AG09319 (cell line): ENCODE results near the gene CD58.

Experiments
- DNase-seq: peaks from one replicate; pipeline ENCODE4 v3.0.0-alpha.2; 2010; ENCODE audit warnings: low read depth; ENCODE audit errors: extremely low read depth
- TF ChIP-seq, protein P1 (sequence below): IDR thresholded peaks from 2 replicates; pipeline ENCODE4 v1.5.1; 2011; ENCODE audit warnings: low read depth, mild to moderate bottlenecking, inconsistent platforms, low read length, moderate library complexity

CD58 gene

DNA sequence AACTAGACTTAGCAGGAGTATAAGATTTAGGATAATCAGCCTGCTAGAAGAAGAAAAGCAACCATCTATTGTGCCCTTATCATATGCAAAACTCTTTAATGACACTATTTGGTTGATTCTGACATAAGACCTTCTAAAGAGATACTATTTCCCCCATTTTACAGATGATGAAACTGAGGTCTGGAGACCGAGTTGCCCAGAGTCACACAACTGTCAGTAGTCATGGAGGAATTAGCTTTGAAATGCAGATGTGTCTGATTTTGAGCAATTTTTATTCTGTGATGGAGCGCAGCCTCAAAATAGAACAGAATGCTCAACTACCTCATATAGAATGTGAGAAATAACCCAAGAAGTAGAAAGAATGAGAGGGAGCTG lies 69.0 kb downstream of the CD58 start:
- TF ChIP-seq, protein P1, sequence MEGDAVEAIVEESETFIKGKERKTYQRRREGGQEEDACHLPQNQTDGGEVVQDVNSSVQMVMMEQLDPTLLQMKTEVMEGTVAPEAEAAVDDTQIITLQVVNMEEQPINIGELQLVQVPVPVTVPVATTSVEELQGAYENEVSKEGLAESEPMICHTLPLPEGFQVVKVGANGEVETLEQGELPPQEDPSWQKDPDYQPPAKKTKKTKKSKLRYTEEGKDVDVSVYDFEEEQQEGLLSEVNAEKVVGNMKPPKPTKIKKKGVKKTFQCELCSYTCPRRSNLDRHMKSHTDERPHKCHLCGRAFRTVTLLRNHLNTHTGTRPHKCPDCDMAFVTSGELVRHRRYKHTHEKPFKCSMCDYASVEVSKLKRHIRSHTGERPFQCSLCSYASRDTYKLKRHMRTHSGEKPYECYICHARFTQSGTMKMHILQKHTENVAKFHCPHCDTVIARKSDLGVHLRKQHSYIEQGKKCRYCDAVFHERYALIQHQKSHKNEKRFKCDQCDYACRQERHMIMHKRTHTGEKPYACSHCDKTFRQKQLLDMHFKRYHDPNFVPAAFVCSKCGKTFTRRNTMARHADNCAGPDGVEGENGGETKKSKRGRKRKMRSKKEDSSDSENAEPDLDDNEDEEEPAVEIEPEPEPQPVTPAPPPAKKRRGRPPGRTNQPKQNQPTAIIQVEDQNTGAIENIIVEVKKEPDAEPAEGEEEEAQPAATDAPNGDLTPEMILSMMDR: no peak

DNA sequence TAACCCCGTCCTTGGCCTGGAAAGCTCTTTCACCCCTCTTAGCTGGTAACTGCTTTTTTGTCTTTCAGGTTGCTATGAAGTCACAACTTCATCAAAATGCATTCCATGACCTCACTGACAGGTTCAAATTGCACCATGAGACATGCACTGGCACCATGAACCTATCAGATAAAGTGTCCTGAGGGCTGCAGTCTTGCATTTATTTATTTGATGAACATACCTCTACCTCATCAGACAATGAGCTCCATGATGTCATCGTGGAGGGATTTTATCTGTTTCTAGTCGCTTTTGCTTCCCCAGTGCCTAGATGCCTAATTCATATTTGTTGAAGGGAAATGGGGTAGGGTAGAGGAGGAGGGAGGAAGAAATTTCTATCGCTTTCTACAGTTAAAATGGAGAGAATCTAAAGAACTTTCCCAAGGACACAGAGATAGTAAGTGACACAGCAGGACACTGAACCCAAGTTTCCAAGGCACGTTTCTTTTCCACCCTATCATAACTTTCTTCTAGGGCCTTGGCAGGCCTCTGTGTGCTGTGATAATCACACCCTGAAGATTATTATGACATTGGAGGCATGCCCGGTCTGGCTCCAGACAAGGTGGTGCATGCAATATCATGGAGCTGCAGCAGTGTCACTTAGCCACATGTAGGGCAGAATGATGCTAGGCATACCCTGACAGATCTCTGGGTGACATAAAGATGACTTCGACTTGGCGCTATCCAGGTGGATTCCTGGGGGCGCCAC lies 69.5 kb downstream of the CD58 start:
- DNase-seq: no peak
- TF ChIP-seq, protein P1: no peak

More for the DNA sequence above, 69.0 kb downstream of the CD58 start:
- no peak for DNase-seq

- peak; percentile 30 for DNase-seq
Observed at GRCh38 chr1:116498789-116499628, 71.8 kb downstream of the CD58 start.

DNA sequence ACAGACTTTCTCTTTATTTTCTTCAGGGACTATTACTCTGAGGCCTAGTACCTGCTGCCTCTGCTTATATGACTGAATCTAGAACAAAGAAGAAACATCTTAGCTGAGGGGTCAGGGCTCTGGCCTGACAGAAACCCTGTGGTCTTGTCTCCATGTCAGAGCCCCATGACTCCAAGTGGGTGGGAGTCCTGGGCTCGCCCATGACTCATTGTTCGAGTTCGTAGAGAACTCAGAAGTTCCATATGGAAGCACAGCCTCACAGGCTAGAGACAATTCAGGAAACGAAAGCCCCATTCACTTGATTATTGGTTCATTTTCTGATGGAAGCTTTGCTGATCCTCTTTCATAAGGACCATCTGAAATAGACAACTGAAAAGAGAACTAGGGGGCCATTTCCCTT lies 73.2 kb downstream of the CD58 start:
- no peak for DNase-seq
- TF ChIP-seq, protein P1: no peak

More at GRCh38 chr1:116498789-116499628, 71.8 kb downstream of the CD58 start:
- TF ChIP-seq, protein P1: peak; percentile 80

DNA sequence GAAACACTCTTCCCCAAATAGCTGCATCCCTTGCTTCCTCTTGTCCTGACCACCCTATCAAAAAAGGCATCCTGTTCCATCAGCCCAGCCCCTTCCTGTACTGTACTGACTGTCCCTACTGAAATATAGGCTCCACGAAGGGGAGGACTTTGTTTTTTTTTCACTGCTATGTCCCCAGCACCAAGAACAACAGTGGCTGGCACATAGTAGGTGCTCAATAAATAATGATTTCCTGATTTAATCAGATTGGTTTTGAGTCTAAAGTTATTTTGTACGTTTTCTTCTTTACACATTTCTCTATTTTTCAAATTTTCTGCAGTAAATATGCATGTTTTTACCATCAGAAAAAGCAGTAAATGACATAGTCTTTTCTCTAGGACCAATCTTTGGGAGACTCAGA lies 73.9 kb downstream of the CD58 start:
- TF ChIP-seq, protein P1: no peak
- DNase-seq: no peak

DNA sequence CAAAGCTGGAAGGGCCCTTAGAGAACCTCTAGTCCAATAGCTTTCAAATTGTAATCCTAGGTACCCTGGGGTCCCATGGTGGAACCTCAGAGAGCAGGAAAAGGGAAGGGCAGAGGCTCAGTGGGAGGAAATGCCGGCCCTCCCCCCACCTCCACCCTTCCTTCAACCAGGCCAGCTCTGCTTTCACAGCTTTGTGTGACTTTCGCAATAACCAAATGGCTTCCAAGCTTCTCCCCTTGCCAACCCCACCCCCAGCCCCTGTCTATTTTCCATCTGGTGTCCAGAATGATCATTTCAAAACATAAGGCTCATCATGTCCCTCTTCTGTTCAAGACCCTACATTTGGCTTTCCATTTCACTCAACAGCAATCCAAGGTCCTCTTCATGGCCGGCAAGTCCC lies 74.4 kb downstream of the CD58 start:
- TF ChIP-seq, protein P1: no peak
- peak; percentile 40 for DNase-seq

- TF ChIP-seq, protein P1: no peak
- DNase-seq: no peak
Observed at GRCh38 chr1:116495535-116495934, 75.3 kb downstream of the CD58 start.
